ENCODE results near the gene FAM210B.
"Not testable (repeated sequence)": the region's sequence is repeated elsewhere in the genome, so short reads cannot be mapped to it uniquely, and the experiment has no call there.

The FAM210B gene

GRCh38 chr20:56361900-56362299, 3.1 kb downstream of the FAM210B start:
- no peak for DNase-seq

GRCh38 chr20:56362833-56363413, 4.1 kb downstream of the FAM210B start:
- DNase-seq: no peak

- DNase-seq: no peak
Observed at GRCh38 chr20:56363491-56363890, 4.7 kb downstream of the FAM210B start.

GRCh38 chr20:56368351-56369134, 9.8 kb downstream of the FAM210B start:
- DNase-seq: no peak

DNA sequence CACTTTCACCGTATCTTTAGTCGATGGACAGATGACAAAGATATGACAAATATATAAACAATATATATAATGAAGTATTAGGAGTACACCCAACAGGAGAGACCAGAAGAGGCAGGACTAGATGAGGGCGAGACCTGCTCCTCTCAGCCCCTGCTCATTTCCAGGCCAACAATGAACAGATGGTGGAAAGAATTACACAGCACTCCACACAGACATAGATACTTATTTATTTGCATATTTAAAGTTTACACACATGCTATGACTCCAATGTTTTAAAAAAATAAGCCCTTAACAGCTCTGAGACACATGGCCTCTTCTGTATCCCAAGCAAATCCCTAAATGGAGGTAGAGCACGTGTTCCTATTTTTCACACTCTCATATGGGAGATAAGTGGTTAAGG, 10.4 kb downstream of the FAM210B start:
- no peak for DNase-seq

- no peak for DNase-seq
Observed at GRCh38 chr20:56371977-56372376, 13.2 kb downstream of the FAM210B start.

- DNase-seq: no peak
Observed at GRCh38 chr20:56372850-56373249, 14.1 kb downstream of the FAM210B start.

DNA sequence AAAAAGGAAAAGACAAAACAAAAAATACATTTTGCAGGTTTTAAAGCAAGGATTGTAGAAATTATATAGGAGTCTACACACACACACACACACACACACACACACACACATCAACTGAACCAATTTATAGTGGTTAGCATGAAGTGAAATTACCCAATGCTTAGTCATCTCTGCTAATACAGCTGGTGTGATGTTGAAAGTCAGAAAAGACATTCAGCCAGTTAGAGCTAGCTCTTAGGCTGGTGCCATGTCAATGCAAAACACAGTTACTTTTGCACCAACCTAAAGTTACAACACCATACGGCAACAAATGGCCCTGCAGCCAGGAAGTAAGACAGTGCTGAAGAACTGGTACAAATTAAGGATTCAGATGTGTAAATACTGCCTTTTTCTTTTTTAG, 15.2 kb downstream of the FAM210B start:
- no peak for DNase-seq

DNA sequence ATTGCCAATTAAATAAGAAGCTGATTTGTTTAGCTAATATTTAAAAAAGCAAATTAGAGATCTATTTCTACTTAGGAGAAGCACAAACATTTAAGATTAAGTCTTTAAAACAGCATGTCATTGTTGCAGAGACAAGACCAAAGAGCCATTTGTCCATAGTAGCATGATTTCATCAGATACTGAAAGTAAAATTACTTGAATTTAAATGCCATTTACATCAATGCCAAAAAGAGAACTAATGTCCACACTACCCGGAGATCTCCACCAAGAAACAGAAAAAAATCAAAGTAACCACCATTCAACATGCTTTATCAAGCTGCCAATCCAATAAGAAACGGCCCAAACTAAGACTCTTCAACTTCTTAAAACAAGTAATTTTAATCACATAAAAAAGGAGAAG, 17.6 kb downstream of the FAM210B start:
- DNase-seq: no peak

- DNase-seq: no peak
Observed at GRCh38 chr20:56378386-56378785, 19.6 kb downstream of the FAM210B start.

- no peak for DNase-seq
Observed at GRCh38 chr20:56380375-56380774, 21.6 kb downstream of the FAM210B start.

DNA sequence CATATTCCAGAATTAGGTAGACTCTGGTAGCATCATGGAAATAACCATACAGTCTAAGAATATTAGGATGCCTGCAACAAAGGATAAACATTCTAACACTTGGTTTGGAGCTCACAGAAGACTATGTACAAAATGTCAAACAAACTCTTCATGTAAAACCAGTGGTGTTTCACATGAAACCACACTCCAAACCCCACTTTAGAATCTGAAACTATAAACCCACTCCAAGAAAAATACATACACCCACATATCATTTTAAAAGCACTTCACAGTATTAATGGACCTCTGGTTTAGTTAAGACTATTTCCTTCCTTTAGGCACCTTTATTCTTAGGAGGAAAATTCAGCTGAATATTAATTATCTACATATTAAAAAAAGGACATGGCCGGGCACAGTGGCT, 22.7 kb downstream of the FAM210B start:
- DNase-seq: no peak

DNA sequence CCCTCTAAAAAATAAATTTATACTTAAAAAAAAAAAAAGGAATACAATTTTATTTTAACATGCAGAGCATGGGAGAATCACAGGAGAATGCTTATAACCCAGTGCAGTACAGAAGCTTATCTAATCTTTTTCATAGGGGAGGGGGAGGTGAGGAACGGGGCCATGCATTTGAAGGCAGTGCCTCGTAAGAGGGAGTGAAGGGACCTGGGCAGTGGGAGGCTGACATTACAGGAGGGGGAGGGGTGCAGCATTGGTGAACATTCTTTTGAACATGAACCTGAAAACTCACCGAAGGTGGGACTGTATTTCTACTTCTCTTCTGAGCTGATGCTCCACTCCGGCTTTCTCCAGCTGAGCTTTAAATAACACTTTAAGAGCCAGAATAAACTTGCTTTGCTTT, 23.9 kb downstream of the FAM210B start:
- DNase-seq: no peak

- no peak for DNase-seq
Observed at GRCh38 chr20:56383334-56383733, 24.6 kb downstream of the FAM210B start.

DNA sequence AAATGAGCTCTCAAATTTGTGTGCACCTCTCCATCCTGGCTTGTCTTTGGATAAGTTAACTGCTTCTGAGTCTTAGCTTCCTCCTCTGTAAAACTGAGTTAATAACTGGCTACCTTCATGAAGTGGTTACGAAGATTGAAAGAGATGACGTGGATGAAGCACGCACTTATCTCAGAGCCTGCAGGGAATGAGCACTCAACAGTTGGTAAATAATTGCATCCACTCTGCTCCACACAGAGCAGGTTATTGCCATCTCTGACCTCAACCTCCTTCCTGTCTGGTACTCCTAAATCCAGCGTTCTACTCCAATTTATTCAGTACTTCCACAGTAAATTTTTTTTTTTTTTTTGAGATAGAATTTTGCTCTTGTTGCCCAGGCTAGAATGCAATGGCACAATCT, 26.4 kb downstream of the FAM210B start:
- DNase-seq: no peak

- no peak for DNase-seq
Observed at GRCh38 chr20:56386219-56386618, 27.4 kb downstream of the FAM210B start.

GRCh38 chr20:56388882-56389281, 30.1 kb downstream of the FAM210B start:
- DNase-seq: no peak

DNA sequence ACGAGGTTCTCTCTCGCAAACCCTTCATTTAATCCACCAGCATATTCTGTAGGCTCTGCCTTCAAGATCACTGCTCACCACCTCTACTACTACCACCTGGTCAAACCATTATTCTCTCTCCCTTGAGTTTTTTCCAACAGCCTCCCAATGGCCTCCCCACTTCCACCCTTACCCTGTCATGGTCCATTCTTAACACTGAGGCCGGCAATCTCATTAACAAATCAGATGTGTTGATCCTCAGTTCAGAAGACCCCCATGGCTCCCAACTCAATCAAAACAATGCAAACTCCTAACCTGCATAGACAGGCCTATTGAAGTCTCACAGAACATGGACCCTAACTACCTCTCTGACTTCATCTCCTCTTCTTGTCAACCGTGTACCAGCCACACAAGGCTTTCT, 31.0 kb downstream of the FAM210B start:
- DNase-seq: no peak

GRCh38 chr20:56390396-56390795, 31.6 kb downstream of the FAM210B start:
- DNase-seq: not testable (repeated sequence)

DNA sequence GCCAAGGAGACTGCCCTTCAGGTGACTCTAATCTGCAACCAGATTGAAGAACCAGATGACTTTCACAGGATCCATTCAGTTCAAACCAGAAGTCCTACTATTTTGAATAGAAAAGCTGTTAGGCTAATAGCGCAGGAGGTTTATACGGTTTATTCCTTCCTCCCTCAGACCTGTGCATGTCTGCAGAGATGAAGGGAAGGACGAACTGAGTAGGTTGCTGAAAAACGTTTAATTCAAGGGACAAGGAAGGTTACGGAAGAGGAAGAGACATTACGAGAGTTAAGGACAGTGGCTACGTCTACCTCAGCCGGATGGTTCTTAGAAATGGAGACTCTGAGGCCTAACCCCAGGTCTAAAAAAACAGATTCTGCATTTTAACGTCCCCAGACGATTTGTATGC, 32.3 kb downstream of the FAM210B start:
- no peak for DNase-seq

DNA sequence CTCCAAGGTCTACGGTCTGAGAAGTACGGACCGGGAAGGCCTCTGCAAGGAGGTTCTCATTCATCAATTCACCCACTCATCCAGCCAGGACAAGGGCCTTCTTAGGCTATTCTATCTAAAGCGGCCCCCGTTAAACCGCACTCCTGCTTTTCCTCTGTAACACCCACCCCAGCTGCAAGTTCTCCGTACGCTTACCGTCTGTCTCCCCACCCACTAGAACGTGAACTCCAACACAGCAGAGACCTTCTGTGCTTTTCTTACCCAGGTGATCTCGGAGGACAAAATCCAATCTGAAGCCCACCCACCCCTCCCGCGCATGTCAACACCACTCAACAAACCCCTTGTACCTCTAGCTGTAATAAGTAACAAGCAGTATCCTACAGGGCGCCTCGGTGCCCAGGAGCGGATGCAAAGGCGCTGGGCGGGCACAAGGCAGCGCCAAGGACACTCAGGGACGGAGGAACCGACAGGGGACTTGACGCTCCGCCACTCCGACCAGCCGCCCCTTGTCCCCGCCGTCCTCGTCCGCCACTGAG, 32.9 kb downstream of the FAM210B start:
- no peak for DNase-seq

GRCh38 chr20:56392132-56392880, 33.5 kb downstream of the FAM210B start, which contains the start of the genes AURKA and CSTF1:
Gene AURKA, minus strand, starts transcription at chr20:56392215. Its CDS starts 4,018 bp downstream, at chr20:56388197.
Gene CSTF1, plus strand, starts transcription at chr20:56392645. Its CDS starts 2,908 bp downstream, at chr20:56395553.
- DNase-seq: peak; percentile 100

GRCh38 chr20:56392881-56393482, 34.2 kb downstream of the FAM210B start:
- DNase-seq: no peak
